Left colon (tissue), 2 donors: Measurements from ENCODE around the gene ZBTB16. TPM values are rescaled to one million over a fixed set of nuclear protein-coding genes. Genes with fewer than 3 reads are reported as not detected.

Experiments
- ATAC-seq: fragments of 200-7000 bp; cut with Tn5 transposase; one replicate; pipeline ENCODE4 v1.9.1; 2020; ENCODE audit warnings: mild to moderate bottlenecking, moderate library complexity
- DNase-seq, 2 donors: peaks; one replicate each; pipeline ENCODE4 v3.0.0-alpha.2; 2020
- intact Hi-C, 2 donors: fragments of 100-400 bp; cut with DNase I in 1 of 2; cut with micrococcal nuclease in 1 of 2; formaldehyde crosslinking; loops; one replicate each; pipeline versions ENCODE4 v1.11.2 to v1.14.0; 2022; cut with DNase I, micrococcal nuclease
- long read RNA-seq: library from polyadenylated mRNA; unstranded; transcript quantifications from one replicate; pipeline ENCODE4 v2.0.0, GENCODE V29; 2021
- total RNA-seq, 2 donors: library from RNA; stranded (reverse); fragmentation: NEBNext Ultra II Directional; extraction: Animal tissue kit (Norgen Biotek cat#: 25700); gene quantifications; one replicate each; pipeline ENCODE4 v1.2.1, GENCODE V29; 2021
- donor health status: DM: no; HTN: no; CAD: no.
- donor health status: DM: yes; HTN: yes; CAD: no.

Gene ZBTB16
- 10 to 100 TPM in 1 of 2 donors, 1 to 10 TPM in 1; 10.0 to 75.1 TPM for total RNA-seq
- long read RNA-seq, transcript ZBTB16-201 (7 exons, 2,523 nt), result major isoform, 43 of 85 reads
- long read RNA-seq, partial matches to known transcripts, result 14 of 85 reads
- long read RNA-seq, other reads (novel, unspliced or antisense), result 28 of 85 reads

GRCh38 chr11:114059278-114059983 is at the start of gene ZBTB16:
Gene ZBTB16 (plus strand): TSS chr11:114059711. CDS start chr11:114063301, 3,590 bp downstream.
- ATAC-seq (peak; percentile 68), DNase-seq (peak; percentile 79 to 89)
- intact Hi-C loops, result no loop called here

- ATAC-seq (no peak), DNase-seq (no peak)
- intact Hi-C loops, result no loop called here
Measured at GRCh38 chr11:114010931-114011330, 48.6 kb upstream of the ZBTB16 start.

GRCh38 chr11:114011443-114011842 is 48.1 kb upstream of the ZBTB16 start:
- intact Hi-C loops, result no loop called here
- ATAC-seq, result peak; percentile 53
- no peak for DNase-seq

GRCh38 chr11:114015117-114015516 is 44.4 kb upstream of the ZBTB16 start:
- intact Hi-C loops, result no loop called here
- ATAC-seq, result no peak
- DNase-seq, result no peak

- intact Hi-C loops, result no loop called here
- no peak for DNase-seq
- no peak for ATAC-seq
Measured at GRCh38 chr11:114016986-114017385, 42.5 kb upstream of the ZBTB16 start.

- DNase-seq (no peak), ATAC-seq (no peak)
- intact Hi-C loops, result no loop called here
Measured at GRCh38 chr11:114017723-114018122, 41.8 kb upstream of the ZBTB16 start.

- DNase-seq (no peak), ATAC-seq (peak; percentile 54)
- intact Hi-C loops, result no loop called here
Measured at GRCh38 chr11:114019046-114019445, 40.5 kb upstream of the ZBTB16 start.

- intact Hi-C loops, result no loop called here
- DNase-seq, result no peak
- no peak for ATAC-seq
Measured at GRCh38 chr11:114019574-114019973, 39.9 kb upstream of the ZBTB16 start.

GRCh38 chr11:114025329-114025907 is 34.1 kb upstream of the ZBTB16 start:
- intact Hi-C loops, result no loop called here
- no peak for ATAC-seq
- DNase-seq, result no peak

- no peak for DNase-seq
- no peak for ATAC-seq
- intact Hi-C loops, result no loop called here
Measured at GRCh38 chr11:114026355-114026754, 33.2 kb upstream of the ZBTB16 start.

- DNase-seq, result peak in 1 of 2 donors; percentile 52
- ATAC-seq, result no peak
Measured at GRCh38 chr11:114027391-114027790, 32.1 kb upstream of the ZBTB16 start.

GRCh38 chr11:114027926-114028325 is 31.6 kb upstream of the ZBTB16 start:
- no peak for DNase-seq

More at GRCh38 chr11:114027391-114027790, 32.1 kb upstream of the ZBTB16 start:
- intact Hi-C loops, result no loop called here

GRCh38 chr11:114031246-114031966 is 28.1 kb upstream of the ZBTB16 start:
- no peak for ATAC-seq
- DNase-seq, result no peak
- intact Hi-C loops, result no loop called here

More at GRCh38 chr11:114027926-114028325, 31.6 kb upstream of the ZBTB16 start:
- intact Hi-C loops, result no loop called here
- peak; percentile 37 for ATAC-seq

GRCh38 chr11:114031967-114032320 is 27.6 kb upstream of the ZBTB16 start:
- intact Hi-C loops, result no loop called here
- DNase-seq, result no peak
- no peak for ATAC-seq

GRCh38 chr11:114033066-114033465 is 26.4 kb upstream of the ZBTB16 start:
- ATAC-seq (no peak), DNase-seq (no peak)
- intact Hi-C loops, result no loop called here

- intact Hi-C loops, result no loop called here
Measured at GRCh38 chr11:114033572-114033971, 25.9 kb upstream of the ZBTB16 start.

GRCh38 chr11:114034956-114035355 is 24.6 kb upstream of the ZBTB16 start:
- no peak for DNase-seq
- intact Hi-C loops, result loop anchor here in 1 of 2 donors (5.0 kb wide), 1 partner anchor 227 kb away; no protein-coding TSS in a partner anchor
- no peak for ATAC-seq

More at GRCh38 chr11:114033572-114033971, 25.9 kb upstream of the ZBTB16 start:
- no peak for ATAC-seq
- DNase-seq, result no peak

- ATAC-seq (peak; percentile 79), DNase-seq (peak; percentile 79 to 84)
- intact Hi-C loops, result loop anchor here in 1 of 2 donors (5.0 kb wide), 1 partner anchor 226 kb away; no protein-coding TSS in a partner anchor
Measured at GRCh38 chr11:114036147-114036811, 23.2 kb upstream of the ZBTB16 start.

GRCh38 chr11:114036958-114037357 is 22.6 kb upstream of the ZBTB16 start:
- no peak for ATAC-seq
- DNase-seq, result no peak
- intact Hi-C loops, result loop anchor here in 1 of 2 donors (5.0 kb wide), 1 partner anchor 225 kb away; no protein-coding TSS in a partner anchor
